ENCODE measurements around the gene ABCC12.

GRCh38 chr16:48128769-48129168 is 27.0 kb downstream of the ABCC12 start:
- TF ChIP-seq RCOR1 (IDR thresholded peaks at IDR 0.05; ENCODE audit: insufficient replicate concordance, low read length) (no peak), POLR2A (IDR thresholded peaks at IDR 0.05; ENCODE audit: low read depth, low read length) (no peak), CTCF (conservative IDR thresholded peaks at IDR 0.05; ENCODE audit: low read depth, low read length) (no peak), MAFK (IDR thresholded peaks at IDR 0.05; ENCODE audit: low read depth, low read length) (no peak), RAD21 (IDR thresholded peaks at IDR 0.05; ENCODE audit: low read length) (no peak), ELK1 (IDR thresholded peaks at IDR 0.05; ENCODE audit: borderline replicate concordance, low read depth, low read length) (no peak), SMC3 (IDR thresholded peaks at IDR 0.05; ENCODE audit: low read depth, low read length) (no peak), MXI1 (IDR thresholded peaks at IDR 0.05; ENCODE audit: borderline replicate concordance, low read depth, low read length) (no peak), CEBPB (IDR thresholded peaks at IDR 0.05; ENCODE audit: low read depth, low read length) (no peak), FOS (IDR thresholded peaks at IDR 0.05; ENCODE audit: low read depth, low read length) (no peak)
